Chondrocyte (in vitro differentiated cells): Measurements from ENCODE around the gene RGMA. TPM values are rescaled to one million over a fixed set of nuclear protein-coding genes. Genes with fewer than 3 reads are reported as not detected.

Experiments used
- DNase-seq: peaks from one replicate; pipeline ENCODE4 v3.0.0; 2021; ENCODE audit warnings: mixed read lengths, low spot score
- H3K27ac Mint-ChIP-seq: one replicate; pipeline ENCODE4 v1.8.0; 2021; ENCODE audit warnings: mild to moderate bottlenecking, moderate library complexity, mixed read lengths; ENCODE audit not compliant: unreplicated experiment
- H3K27me3 Mint-ChIP-seq: 2 replicates; pipeline ENCODE4 v1.8.0; 2021; ENCODE audit warnings: low read depth, mixed read lengths
- H3K36me3 Mint-ChIP-seq: 2 replicates; pipeline ENCODE4 v1.8.0; 2021; ENCODE audit warnings: low read depth, mixed read lengths
- H3K4me1 Mint-ChIP-seq: 2 replicates; pipeline ENCODE4 v1.8.0; 2021; ENCODE audit warnings: low read depth, mild to moderate bottlenecking, mixed read lengths
- H3K4me3 Mint-ChIP-seq: one replicate; pipeline ENCODE4 v1.8.0; 2021; ENCODE audit warnings: mild to moderate bottlenecking, moderate library complexity, mixed read lengths; ENCODE audit not compliant: unreplicated experiment
- H3K9me3 Mint-ChIP-seq: 2 replicates; pipeline ENCODE4 v1.8.0; 2021; ENCODE audit warnings: low read depth, mixed read lengths
- CTCF ChIP-seq: fragments of 200-600 bp; sonication (generic); IDR thresholded peaks from 2 replicates; pipeline ENCODE4 v1.5.0; 2021; ENCODE audit warnings: antibody characterized with exemption, mild to moderate bottlenecking, moderate library complexity
- total RNA-seq: library from RNA; stranded (reverse); gene quantifications from 3 replicates; pipeline ENCODE4 v1.2.1, GENCODE V29; 2021

Gene RGMA
- total RNA-seq, 1 donor from 2014 or later, result 13.0 TPM

GRCh38 chr15:93048426-93048721 lies 40.6 kb downstream of the RGMA start:
- H3K27ac Mint-ChIP-seq, result no peak overlapping the region
- H3K4me1 Mint-ChIP-seq, result no peaks in the 10 kb centered on the region
- H3K36me3 Mint-ChIP-seq, result peaks cover 44% of the 10 kb centered on the region
- DNase-seq, result no peak
- H3K27me3 Mint-ChIP-seq, result no peaks in the 10 kb centered on the region
- no peak overlapping the region for H3K4me3 Mint-ChIP-seq
- TF ChIP-seq CTCF, result no peak
- H3K9me3 Mint-ChIP-seq, result peaks cover 10% of the 10 kb centered on the region

- H3K9me3 Mint-ChIP-seq, result peaks cover 10% of the 10 kb centered on the region
- no peaks in the 10 kb centered on the region for H3K4me1 Mint-ChIP-seq
- no peak overlapping the region for H3K4me3 Mint-ChIP-seq
- H3K27ac Mint-ChIP-seq, result no peak overlapping the region
- peaks cover 47% of the 10 kb centered on the region for H3K36me3 Mint-ChIP-seq
- no peaks in the 10 kb centered on the region for H3K27me3 Mint-ChIP-seq
- no peak for TF ChIP-seq CTCF
- DNase-seq, result no peak
These were observed 41.2 kb downstream of the RGMA start for GRCh38 chr15:93047621-93048425.

- Mint-ChIP-seq H3K36me3 (peaks cover 43% of the 10 kb centered on the region), H3K4me3 (no peak overlapping the region)
These were observed 42.3 kb downstream of the RGMA start for GRCh38 chr15:93046721-93047120.

GRCh38 chr15:93046120-93046519 lies 42.9 kb downstream of the RGMA start:
- no peak for DNase-seq
- no peak overlapping the region for H3K27ac Mint-ChIP-seq
- peaks cover 43% of the 10 kb centered on the region for H3K36me3 Mint-ChIP-seq
- TF ChIP-seq CTCF, result no peak
- no peaks in the 10 kb centered on the region for H3K27me3 Mint-ChIP-seq
- peaks cover 10% of the 10 kb centered on the region for H3K9me3 Mint-ChIP-seq
- no peaks in the 10 kb centered on the region for H3K4me1 Mint-ChIP-seq
- no peak overlapping the region for H3K4me3 Mint-ChIP-seq

More at GRCh38 chr15:93046721-93047120, 42.3 kb downstream of the RGMA start:
- Mint-ChIP-seq H3K9me3 (peaks cover 10% of the 10 kb centered on the region), H3K4me1 (no peaks in the 10 kb centered on the region), H3K27me3 (no peaks in the 10 kb centered on the region), H3K27ac (no peak overlapping the region)
- no peak for DNase-seq
- TF ChIP-seq CTCF, result no peak

GRCh38 chr15:93045191-93045785 lies 43.7 kb downstream of the RGMA start:
- DNase-seq, result peak; percentile 92
- no peak for TF ChIP-seq CTCF
- H3K9me3 Mint-ChIP-seq, result peaks cover 10% of the 10 kb centered on the region
- no peaks in the 10 kb centered on the region for H3K4me1 Mint-ChIP-seq
- H3K36me3 Mint-ChIP-seq, result peaks cover 40% of the 10 kb centered on the region
- H3K27ac Mint-ChIP-seq, result no peak overlapping the region
- H3K27me3 Mint-ChIP-seq, result no peaks in the 10 kb centered on the region
- H3K4me3 Mint-ChIP-seq, result no peak overlapping the region
